HepG2 (cell line): ENCODE results near the gene MRPS31. TPM values are rescaled to one million over a fixed set of nuclear protein-coding genes. Genes with fewer than 3 reads are reported as not detected.

ENCODE experiments used
- ARID5B ChIP-seq: IDR thresholded peaks from 2 replicates; pipeline ENCODE4 v1.4.0; 2020; ENCODE audit warnings: mild to moderate bottlenecking, missing genetic modification reagents
- EED ChIP-seq: sonication (generic); formaldehyde crosslinking; IDR thresholded peaks from 2 replicates; pipeline ENCODE4 v1.5.0; 2020; ENCODE audit warnings: mild to moderate bottlenecking, missing genetic modification reagents
- GABPA ChIP-seq, 2 experiments: IDR thresholded peaks; 2 replicates each; pipeline ENCODE4 v1.6.1; 2011 to 2016; ENCODE audit warnings: low read depth in 2 of 2, low read length in 1 of 2, missing biosample characterization in 1 of 2, missing genetic modification characterization in 1 of 2
- HMG20A ChIP-seq: IDR thresholded peaks from 2 replicates; pipeline ENCODE4 v1.6.1; 2016; ENCODE audit warnings: borderline replicate concordance
- JUNB ChIP-seq: sonication (generic); formaldehyde crosslinking; IDR thresholded peaks from 2 replicates; pipeline ENCODE4 v1.8.0; 2022; ENCODE audit warnings: missing genetic modification reagents, mild to moderate bottlenecking, borderline replicate concordance
- MBNL3 ChIP-seq: fragments of 250-450 bp; sonication (Bioruptor Pico); conservative IDR thresholded peaks from 2 replicates; pipeline ENCODE4 v1.8.0; 2022; ENCODE audit warnings: mild to moderate bottlenecking, inconsistent platforms
- MTERF4 ChIP-seq: sonication (generic); formaldehyde crosslinking; IDR thresholded peaks from 2 replicates; pipeline ENCODE4 v1.8.0; 2023; ENCODE audit warnings: mild to moderate bottlenecking, missing genetic modification reagents
- NR2F6 ChIP-seq, 2 experiments: IDR thresholded peaks; 2 replicates each; pipeline ENCODE4 v1.6.1; 2016; ENCODE audit warnings: antibody characterized with exemption in 1 of 2, mild to moderate bottlenecking in 1 of 2
- POGK ChIP-seq: sonication (generic); formaldehyde crosslinking; conservative IDR thresholded peaks from 2 replicates; pipeline ENCODE4 v1.8.0; 2022; ENCODE audit warnings: mild to moderate bottlenecking, moderate library complexity, missing genetic modification reagents
- TCF7L2 ChIP-seq: IDR thresholded peaks from 2 replicates; pipeline ENCODE4 v1.6.1; 2011; ENCODE audit warnings: mild to moderate bottlenecking, low read depth, low read length, moderate library complexity
- THAP7 ChIP-seq: sonication (generic); formaldehyde crosslinking; IDR thresholded peaks from 2 replicates; pipeline ENCODE4 v1.8.1; 2023; ENCODE audit warnings: mild to moderate bottlenecking, missing genetic modification reagents
- TRAFD1 ChIP-seq: sonication (generic); formaldehyde crosslinking; IDR thresholded peaks from 2 replicates; pipeline ENCODE4 v1.5.1; 2020; ENCODE audit warnings: missing genetic modification reagents, mild to moderate bottlenecking, borderline replicate concordance
- XBP1 ChIP-seq: sonication (generic); formaldehyde crosslinking; IDR thresholded peaks from 2 replicates; pipeline ENCODE4 v1.5.0; 2020; ENCODE audit warnings: missing genetic modification reagents
- ZBTB34 ChIP-seq: sonication (generic); formaldehyde crosslinking; IDR thresholded peaks from 2 replicates; pipeline ENCODE4 v1.8.0; 2022; ENCODE audit warnings: mild to moderate bottlenecking, missing genetic modification reagents
- ZBTB38 ChIP-seq: sonication (generic); formaldehyde crosslinking; IDR thresholded peaks from 2 replicates; pipeline ENCODE4 v1.5.1; 2020; ENCODE audit warnings: mild to moderate bottlenecking, missing genetic modification reagents
- ZNF34 ChIP-seq: sonication (generic); formaldehyde crosslinking; IDR thresholded peaks from 2 replicates; pipeline ENCODE4 v1.4.0; 2020; ENCODE audit warnings: mild to moderate bottlenecking, missing genetic modification reagents, borderline replicate concordance
- ZNF563 ChIP-seq: sonication (generic); formaldehyde crosslinking; IDR thresholded peaks from 2 replicates; pipeline ENCODE4 v1.8.0; 2022; ENCODE audit warnings: mild to moderate bottlenecking, moderate library complexity, missing genetic modification reagents
- polyA plus RNA-seq, 8 experiments: library from polyadenylated mRNA; depleted of rRNA in 3 of 8; stranded (reverse) in 7 of 8; unstranded in 1 of 8; fragments of >200 nt; fragmentation: Illumina TruSeq in 4 of 8; extraction: Trizol in 4 of 8; gene quantifications; 2 replicates each; pipeline versions ENCODE4 v1.2.1 to v1.2.3, GENCODE V29; 2011 to 2016; ENCODE audit warnings: low read depth in 4 of 8, missing spikeins in 1 of 8, mixed read lengths in 1 of 8; ENCODE audit not compliant: insufficient read depth in 1 of 8
- total RNA-seq, 5 experiments: library from RNA; depleted of rRNA; stranded (reverse); fragments of >200 nt; fragmentation: Illumina TruSeq; extraction: Trizol; gene quantifications; 2 replicates each; pipeline ENCODE4 v1.2.3, GENCODE V29; 2016; ENCODE audit warnings: low read depth in 1 of 5

Gene MRPS31
- total and polyA plus RNA-seq, 2 of the 13 experiments (the other 11 are each of a cell fraction or from before 2014, with no cell fraction given) = 23.7 to 34.1 TPM

GRCh38 chr13:40784540-40784939 lies 13.6 kb upstream of the MRPS31 start (continued):
- TF ChIP-seq MTERF4 (CRISPR knock-in tag) (no peak), ARID5B (0 out of 2 replicates have a peak, but pooled peaks have one; percentile 8), TRAFD1 (no peak), MBNL3 (no peak), NR2F6 (IDR thresholded peaks at IDR 0.05) (peak; percentile 36; the same call in 1 of the 2 replicates), NR2F6 (CRISPR knock-in tag; IDR thresholded peaks at IDR 0.05) (peak; percentile 61; the same call in 1 of the 2 replicates), GABPA (IDR thresholded peaks at IDR 0.05; ENCODE audit: low read depth, low read length) (no peak), GABPA (CRISPR knock-in tag; IDR thresholded peaks at IDR 0.05; ENCODE audit: low read depth) (peak; percentile 36; the same call in 1 of the 2 replicates), POGK (CRISPR knock-in tag) (no peak), ZNF34 (CRISPR knock-in tag) (no peak), ZNF563 (CRISPR knock-in tag) (no peak), ZBTB38 (peak; percentile 63; the same call in 1 of the 2 replicates), HMG20A (CRISPR knock-in tag) (no peak), XBP1 (CRISPR knock-in tag) (no peak), EED (no peak), THAP7 (CRISPR knock-in tag) (no peak), ZBTB34 (CRISPR knock-in tag) (no peak), TCF7L2 (no peak), JUNB (no peak)
